WTC11 (cell line): ENCODE measurements around the gene DAB1. TPM values are rescaled to one million over a fixed set of nuclear protein-coding genes. Genes with fewer than 3 reads are reported as not detected.

Experiments
- ATAC-seq: fragments of 200-7000 bp; cut with Tn5 transposase; 2 replicates; pipeline ENCODE4 v1.10.0; 2021; ENCODE audit warnings: mild to moderate bottlenecking, moderate library complexity
- CTCF ChIA-PET: fragments of 300-600 bp; sonication (Branson Sonifier 250); formaldehyde crosslinking; loops from one replicate; lab custom pipeline; 2021; ENCODE audit warnings: antibody characterized with exemption; lab: Charles Lee
- POLR2A ChIA-PET: fragments of 350-600 bp; sonication (Branson Sonifier 250); formaldehyde crosslinking; loops from one replicate; lab custom pipeline; 2021; ENCODE audit warnings: antibody characterized with exemption; lab: Charles Lee
- DNase-seq: peaks from one replicate; pipeline ENCODE4 v3.0.0; 2021; ENCODE audit warnings: low spot score
- H3K27ac Mint-ChIP-seq: 2 replicates; pipeline ENCODE4 v1.8.0; 2021; ENCODE audit warnings: mixed read lengths
- H3K27me3 Mint-ChIP-seq: 2 replicates; pipeline ENCODE4 v1.8.0; 2021; ENCODE audit warnings: low read depth, mild to moderate bottlenecking, moderate library complexity, mixed read lengths
- H3K36me3 Mint-ChIP-seq: 2 replicates; pipeline ENCODE4 v1.8.0; 2021; ENCODE audit warnings: mixed read lengths
- H3K4me1 Mint-ChIP-seq: 2 replicates; pipeline ENCODE4 v1.8.0; 2022; ENCODE audit warnings: mixed read lengths
- H3K4me3 Mint-ChIP-seq: 2 replicates; pipeline ENCODE4 v1.8.0; 2021; ENCODE audit warnings: mild to moderate bottlenecking, moderate library complexity, mixed read lengths
- H3K9me3 Mint-ChIP-seq: 2 replicates; pipeline ENCODE4 v1.8.0; 2021; ENCODE audit warnings: mixed read lengths
- ATF1 ChIP-seq: sonication (generic); formaldehyde crosslinking; IDR thresholded peaks from 2 replicates; pipeline ENCODE4 v1.8.1; 2023; ENCODE audit warnings: mild to moderate bottlenecking, moderate library complexity, missing genetic modification reagents
- ATF2 ChIP-seq: sonication (generic); formaldehyde crosslinking; IDR thresholded peaks from 2 replicates; pipeline ENCODE4 v1.8.1; 2022; ENCODE audit warnings: low read depth, missing genetic modification reagents, borderline replicate concordance
- CREB1 ChIP-seq: sonication (generic); formaldehyde crosslinking; IDR thresholded peaks from 2 replicates; pipeline ENCODE4 v1.8.0; 2023; ENCODE audit warnings: mild to moderate bottlenecking, missing genetic modification reagents
- CREM ChIP-seq: sonication (generic); formaldehyde crosslinking; IDR thresholded peaks from 2 replicates; pipeline ENCODE4 v1.8.1; 2022; ENCODE audit warnings: mild to moderate bottlenecking, missing genetic modification reagents, moderate library complexity
- ERG ChIP-seq: fragments of 250-450 bp; sonication (Bioruptor Pico); IDR thresholded peaks from 2 replicates; pipeline ENCODE4 v1.8.0; 2021; ENCODE audit warnings: mild to moderate bottlenecking
- ESRRA ChIP-seq: sonication (generic); formaldehyde crosslinking; IDR thresholded peaks from 2 replicates; pipeline ENCODE4 v1.8.1; 2022; ENCODE audit warnings: mild to moderate bottlenecking, missing genetic modification reagents, borderline replicate concordance
- NFYB ChIP-seq: sonication (generic); formaldehyde crosslinking; conservative IDR thresholded peaks from 2 replicates; pipeline ENCODE4 v1.8.0; 2022; ENCODE audit warnings: low read depth, missing genetic modification reagents
- NR3C1 ChIP-seq: sonication (generic); formaldehyde crosslinking; conservative IDR thresholded peaks from 2 replicates; pipeline ENCODE4 v1.8.1; 2023; ENCODE audit warnings: low read depth, mild to moderate bottlenecking, missing genetic modification reagents
- SOX15 ChIP-seq: fragments of 250-450 bp; sonication (Bioruptor Pico); IDR thresholded peaks from 2 replicates; pipeline ENCODE4 v1.9.0; 2021; ENCODE audit warnings: mild to moderate bottlenecking
- ZMAT4 ChIP-seq: fragments of 250-450 bp; sonication (Bioruptor Pico); IDR thresholded peaks from 2 replicates; pipeline ENCODE4 v1.9.0; 2021; ENCODE audit warnings: mild to moderate bottlenecking
- ZNF219 ChIP-seq: sonication (generic); formaldehyde crosslinking; IDR thresholded peaks from 2 replicates; pipeline ENCODE4 v1.8.0; 2023; ENCODE audit warnings: missing genetic modification reagents, mild to moderate bottlenecking, borderline replicate concordance
- ZNF263 ChIP-seq: sonication (generic); formaldehyde crosslinking; IDR thresholded peaks from 2 replicates; pipeline ENCODE4 v1.8.1; 2022; ENCODE audit warnings: low read depth, mild to moderate bottlenecking, moderate library complexity, missing genetic modification reagents
- ZNF425 ChIP-seq: fragments of 250-450 bp; sonication (Bioruptor Pico); conservative IDR thresholded peaks from 2 replicates; pipeline ENCODE4 v1.9.0; 2021; ENCODE audit warnings: mild to moderate bottlenecking
- ZNF512 ChIP-seq: sonication (generic); formaldehyde crosslinking; IDR thresholded peaks from 2 replicates; pipeline ENCODE4 v1.8.1; 2022; ENCODE audit warnings: missing genetic modification reagents, borderline replicate concordance
- ZNF671 ChIP-seq: fragments of 250-450 bp; sonication (Bioruptor Pico); IDR thresholded peaks from 2 replicates; pipeline ENCODE4 v1.8.0; 2021; ENCODE audit warnings: mild to moderate bottlenecking
- total RNA-seq: library from RNA; stranded (reverse); gene quantifications from 3 replicates; pipeline ENCODE4 v1.2.3, GENCODE V29; 2021

Gene DAB1
- total RNA-seq, 1 experiment from 2014 or later = 10.7 TPM

- ChIA-PET CTCF (no interaction called here), POLR2A (no interaction called here)
- no peak overlapping the region for H3K4me3 Mint-ChIP-seq
- peaks cover 5% of the 10 kb centered on the region for H3K4me1 Mint-ChIP-seq
- ATAC-seq (no peak), DNase-seq (no peak)
- no peaks in the 10 kb centered on the region for H3K36me3 Mint-ChIP-seq
- H3K9me3 Mint-ChIP-seq = no peaks in the 10 kb centered on the region
- no peak overlapping the region for H3K27ac Mint-ChIP-seq
- no peaks in the 10 kb centered on the region; the same call in 1 of the 2 replicates for H3K27me3 Mint-ChIP-seq
- TF ChIP-seq NFYB (CRISPR knock-in tag) (no peak), ZNF219 (no peak), ZNF671 (CRISPR knock-in tag) (no peak)
Observed at GRCh38 chr1:57235730-57236510, 187.9 kb downstream of the DAB1 start.

GRCh38 chr1:57234459-57234858, 189.4 kb downstream of the DAB1 start:
- Mint-ChIP-seq H3K4me1 (peaks cover 5% of the 10 kb centered on the region), H3K27me3 (no peaks in the 10 kb centered on the region; the same call in 1 of the 2 replicates), H3K27ac (no peak overlapping the region), H3K4me3 (no peak overlapping the region), H3K36me3 (no peaks in the 10 kb centered on the region), H3K9me3 (no peaks in the 10 kb centered on the region)
- DNase-seq = no peak
- TF ChIP-seq NR3C1 (CRISPR knock-in tag) (no peak), ZMAT4 (no peak), ESRRA (CRISPR knock-in tag) (no peak), SOX15 (CRISPR knock-in tag) (no peak), ZNF263 (CRISPR knock-in tag) (no peak), ATF1 (CRISPR knock-in tag) (no peak), ATF2 (CRISPR knock-in tag) (no peak), ZNF512 (no peak), CREB1 (CRISPR knock-in tag) (no peak), ERG (CRISPR knock-in tag) (no peak)
- ATAC-seq = no peak
- CTCF ChIA-PET = no interaction called here
- POLR2A ChIA-PET = no interaction called here

GRCh38 chr1:57232500-57232899, 191.4 kb downstream of the DAB1 start:
- ChIA-PET POLR2A (no interaction called here), CTCF (interaction anchor here (0.7 to 1.7 kb wide), 13 partner anchors 8 to 214 kb away, joined by 3 to 6 read pairs (median 3); no protein-coding TSS in a partner anchor)
- peak; percentile 38 for ATAC-seq

More at GRCh38 chr1:57232500-57232899, 191.4 kb downstream of the DAB1 start:
- Mint-ChIP-seq H3K27ac (no peak overlapping the region), H3K27me3 (no peaks in the 10 kb centered on the region), H3K9me3 (no peaks in the 10 kb centered on the region), H3K36me3 (no peaks in the 10 kb centered on the region), H3K4me3 (no peak overlapping the region), H3K4me1 (peaks cover 5% of the 10 kb centered on the region)
- DNase-seq = no peak
- TF ChIP-seq ATF2 (CRISPR knock-in tag) = no peak
- no peak for TF ChIP-seq CREM (CRISPR knock-in tag)
- TF ChIP-seq ZNF425 (CRISPR knock-in tag) = no peak
